ENCODE data around the gene NEK6. TPM values are rescaled to one million over a fixed set of nuclear protein-coding genes. Genes with fewer than 3 reads are reported as not detected.
A peak's percentile ranks its signal among the peaks of the same experiment; 100 is the strongest.

NEK6 gene
- total and polyA plus RNA-seq, 2 of the 8 experiments (the other 6 are each of a cell fraction or from before 2014, with no cell fraction given), result 17.7 to 19.7 TPM

DNA sequence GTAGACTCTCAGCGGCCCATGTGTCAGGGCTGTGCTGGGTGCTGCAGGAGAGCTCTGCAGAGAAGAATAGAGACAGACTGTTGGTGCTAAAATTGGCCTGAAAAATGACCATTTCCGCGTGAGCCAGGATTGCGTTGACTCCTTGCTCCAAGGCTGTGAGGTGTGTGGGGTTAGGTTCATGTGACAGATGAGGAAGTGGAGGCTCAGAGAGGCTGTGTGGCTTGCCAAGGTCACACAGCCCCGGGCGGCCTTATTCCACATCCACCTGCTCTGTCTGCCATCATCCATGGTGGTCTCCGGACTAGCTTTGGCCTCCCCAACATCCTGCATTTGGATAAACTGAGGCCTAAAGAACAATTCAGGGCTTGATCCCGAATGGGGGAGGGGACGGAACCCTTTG lies 15.2 kb downstream of the NEK6 start:
- peak overlapping the region; percentile 71; the same call in 1 of the 2 replicates for H2BK5ac ChIP-seq (ENCODE audit: low read depth, low read length)
- H3K18ac ChIP-seq (ENCODE audit: extremely low read depth, low read length), result no peak overlapping the region
- H3K4me2 ChIP-seq (ENCODE audit: insufficient read depth in 1 of 2, low read depth in 2 of 2, low read length in 2 of 2), result no peak overlapping the region
- peak overlapping the region; percentile 96; the same call in 1 of the 2 replicates for H2BK12ac ChIP-seq (ENCODE audit: low read depth, low read length)
- no peak overlapping the region for H4K8ac ChIP-seq (ENCODE audit: extremely low read depth, insufficient read depth, low read length)
- no peak overlapping the region for H2BK120ac ChIP-seq (replicated peaks; ENCODE audit: low read depth, low read length)
- no peaks in the 10 kb centered on the region for H3K27me3 ChIP-seq (replicated peaks in 1 of 4; ENCODE audit: control insufficient read depth in 3 of 4, extremely low read depth in 1 of 4, insufficient read depth in 3 of 4, low read length in 3 of 4)
- no peaks in the 10 kb centered on the region for H3K23me2 ChIP-seq (ENCODE audit: low read depth, low read length)
- H3K4me3 ChIP-seq (ENCODE audit: extremely low read depth in 1 of 4, insufficient read depth in 2 of 4, low read depth in 3 of 4, low read length in 4 of 4), result no peak overlapping the region
- H3K23ac ChIP-seq (ENCODE audit: insufficient read length), result no peak overlapping the region
- H3K4ac ChIP-seq (replicated peaks; ENCODE audit: insufficient read length, low read depth, low read length), result no peak overlapping the region
- WGBS, 2 experiments (ENCODE audit: extremely low coverage in 1 of 2, insufficient coverage in 1 of 2, insufficient read length in 1 of 2, insufficient replicate concordance in 2 of 2, low coverage in 1 of 2, low lambda C conversion rate in 2 of 2, missing lambda C conversion rate in 1 of 2), result 90% methylated on average over 9 of the region's 9 CpGs; no CpG with 5 or more reads in 1 of the 2 experiments
- FAIRE-seq (no peak), DNase-seq (ENCODE audit: low read depth in 1 of 2, low spot score in 2 of 2) (no peak)
- H3K79me2 ChIP-seq (ENCODE audit: control insufficient read depth in 1 of 2, insufficient read depth in 2 of 2, low read length in 2 of 2), result peaks cover 0 to 5% of the 10 kb centered on the region in 2 experiments; a peak in 2 of 4 replicates
- H4K91ac ChIP-seq (replicated peaks; ENCODE audit: insufficient read length, low read length), result no peak overlapping the region
- no peak overlapping the region for H3K14ac ChIP-seq (ENCODE audit: insufficient read length)
- H2BK20ac ChIP-seq (ENCODE audit: low read length), result no peak overlapping the region
- no peak overlapping the region for H3K56ac ChIP-seq (replicated peaks; ENCODE audit: insufficient read length, low read depth, low read length)
- H2BK15ac ChIP-seq (ENCODE audit: low read length), result no peak overlapping the region; the same call in 1 of the 2 replicates
- H2AK5ac ChIP-seq (ENCODE audit: low read depth, low read length), result no peak overlapping the region; the same call in 1 of the 2 replicates
- H4K20me1 ChIP-seq (replicated peaks in 1 of 2; ENCODE audit: control insufficient read depth in 1 of 2, insufficient read depth in 2 of 2, low read length in 2 of 2), result peaks cover 8 to 11% of the 10 kb centered on the region in 2 experiments
- no peak overlapping the region for H3K9ac ChIP-seq (replicated peaks in 1 of 4; ENCODE audit: extremely low read depth in 1 of 4, low read depth in 3 of 4, low read length in 3 of 4)
- H4K5ac ChIP-seq (ENCODE audit: insufficient read length, low read depth, low read length), result no peak overlapping the region
- ChIA-PET CTCF (ENCODE audit: partially characterized antibody) (no interaction called here), POLR2A (ENCODE audit: partially characterized antibody) (no interaction called here)
- H3K4me1 ChIP-seq (replicated peaks in 1 of 4; ENCODE audit: control insufficient read depth in 3 of 4, insufficient read depth in 4 of 4, low read length in 3 of 4), result peaks cover 0 to 5% (median under 1%) of the 10 kb centered on the region in 4 experiments; a peak in 4 of 7 replicates
- H3K27ac ChIP-seq (ENCODE audit: low read depth, low read length), result no peak overlapping the region
- H2AFZ ChIP-seq (ENCODE audit: low read length), result no peak overlapping the region
- H3K36me3 ChIP-seq (ENCODE audit: control insufficient read depth in 2 of 4, insufficient read depth in 4 of 4, low read length in 3 of 4), result no peaks in the 10 kb centered on the region
- H3K79me1 ChIP-seq (ENCODE audit: low read depth, low read length), result peaks cover 19% of the 10 kb centered on the region
- no peaks in the 10 kb centered on the region for H3K9me3 ChIP-seq (ENCODE audit: insufficient read depth in 2 of 2, low read depth in 1 of 2, low read length in 1 of 2)
- TF ChIP-seq CHD1 (IDR thresholded peaks at IDR 0.05; ENCODE audit: low read depth, low read length), result no peak
- no peak for TF ChIP-seq GABPA (IDR thresholded peaks at IDR 0.05; ENCODE audit: borderline replicate concordance, insufficient read depth, low read length)
- TF ChIP-seq TAF7 (optimal IDR thresholded peaks at IDR 0.05; ENCODE audit: borderline replicate concordance, low read depth, low read length), result no peak
- TF ChIP-seq FOSL1 (IDR thresholded peaks at IDR 0.05; ENCODE audit: insufficient read depth, low read depth, low read length), result no peak
- TF ChIP-seq TAF1 (IDR thresholded peaks at IDR 0.05; ENCODE audit: low read depth, low read length), result no peak
- no peak for TF ChIP-seq JUN (IDR thresholded peaks at IDR 0.05; ENCODE audit: low read depth, low read length)
- no peak for TF ChIP-seq POLR2AphosphoS5 (IDR thresholded peaks at IDR 0.05; ENCODE audit: low read depth, low read length)
- TF ChIP-seq SP4 (IDR thresholded peaks at IDR 0.05; ENCODE audit: low read length), result no peak
- TF ChIP-seq CTBP2 (IDR thresholded peaks at IDR 0.05; ENCODE audit: borderline replicate concordance, insufficient read depth, insufficient read length, low read length), result no peak
- no peak for TF ChIP-seq CREB1 (IDR thresholded peaks at IDR 0.05)
- TF ChIP-seq ATF2 (IDR thresholded peaks at IDR 0.05; ENCODE audit: low read length), result no peak
- TF ChIP-seq EGR1 (IDR thresholded peaks at IDR 0.05; ENCODE audit: borderline replicate concordance, low read depth, low read length), result no peak
- no peak for TF ChIP-seq HDAC6 (IDR thresholded peaks at IDR 0.05; ENCODE audit: low read depth, low read length)
- no peak for TF ChIP-seq BCL11A (IDR thresholded peaks at IDR 0.05; ENCODE audit: low read depth in 2 of 2, low read length in 2 of 2)

Measured in H1 (cell line).